ENCODE data around the gene WDR93. TPM values are rescaled to one million over a fixed set of nuclear protein-coding genes. Genes with fewer than 3 reads are reported as not detected.

WDR93 gene
- total and polyA plus RNA-seq, 9 donors = 0.04 to 0.32 (median 0.18) TPM; not detected in 1

GRCh38 chr15:89649716-89650115 is 40.9 kb upstream of the WDR93 start:
- Histone ChIP-seq H3K27me3 (ENCODE audit: control insufficient read depth, insufficient read depth, low read length) (peaks cover 2% of the 10 kb centered on the region), H3K27ac (ENCODE audit: low read length) (no peak overlapping the region), H3K4me1 (ENCODE audit: control insufficient read depth, insufficient read depth, low read length) (peaks cover 11% of the 10 kb centered on the region), H3K36me3 (ENCODE audit: control insufficient read depth, insufficient read depth, low read length) (peaks cover 38% of the 10 kb centered on the region), H3K9me3 (replicated peaks; ENCODE audit: control insufficient read depth, low read depth, low read length) (no peaks in the 10 kb centered on the region), H3K4me3 (ENCODE audit: low read length) (no peak overlapping the region)
- DNase-seq = no peak
- 93% methylated on average over 9 of the region's 15 CpGs for whole genome bisulfite sequencing (ENCODE audit: insufficient coverage)

- WGBS (ENCODE audit: insufficient coverage) = 77% methylated on average over 7 of the region's 7 CpGs
- Histone ChIP-seq H3K36me3 (ENCODE audit: control insufficient read depth, insufficient read depth, low read length) (peaks cover 22% of the 10 kb centered on the region), H3K9me3 (replicated peaks; ENCODE audit: control insufficient read depth, low read depth, low read length) (no peaks in the 10 kb centered on the region), H3K4me1 (ENCODE audit: control insufficient read depth, insufficient read depth, low read length) (peaks cover 13% of the 10 kb centered on the region), H3K27ac (ENCODE audit: low read length) (no peak overlapping the region), H3K27me3 (ENCODE audit: control insufficient read depth, insufficient read depth, low read length) (peaks cover 7% of the 10 kb centered on the region), H3K4me3 (ENCODE audit: low read length) (no peak overlapping the region)
- no peak for DNase-seq
Measured at GRCh38 chr15:89652131-89652530, 38.5 kb upstream of the WDR93 start.

GRCh38 chr15:89652666-89653065 is 37.9 kb upstream of the WDR93 start:
- no peak overlapping the region for H3K27ac ChIP-seq (ENCODE audit: low read length)
- DNase-seq = no peak
- H3K27me3 ChIP-seq (ENCODE audit: control insufficient read depth, insufficient read depth, low read length) = peaks cover 7% of the 10 kb centered on the region
- WGBS (ENCODE audit: insufficient coverage) = 85% methylated on average over 14 of the region's 16 CpGs
- no peak overlapping the region for H3K4me3 ChIP-seq (ENCODE audit: low read length)
- H3K4me1 ChIP-seq (ENCODE audit: control insufficient read depth, insufficient read depth, low read length) = peaks cover 11% of the 10 kb centered on the region
- H3K9me3 ChIP-seq (replicated peaks; ENCODE audit: control insufficient read depth, low read depth, low read length) = no peaks in the 10 kb centered on the region
- H3K36me3 ChIP-seq (ENCODE audit: control insufficient read depth, insufficient read depth, low read length) = peaks cover 16% of the 10 kb centered on the region

- Histone ChIP-seq H3K4me3 (ENCODE audit: low read length) (no peak overlapping the region), H3K27ac (ENCODE audit: low read length) (no peak overlapping the region), H3K4me1 (ENCODE audit: control insufficient read depth, insufficient read depth, low read length) (peaks cover 11% of the 10 kb centered on the region), H3K36me3 (ENCODE audit: control insufficient read depth, insufficient read depth, low read length) (peaks cover 16% of the 10 kb centered on the region), H3K27me3 (ENCODE audit: control insufficient read depth, insufficient read depth, low read length) (peaks cover 7% of the 10 kb centered on the region), H3K9me3 (replicated peaks; ENCODE audit: control insufficient read depth, low read depth, low read length) (no peaks in the 10 kb centered on the region)
- WGBS (ENCODE audit: insufficient coverage) = no CpG with 5 or more reads among the region's 2 CpGs
- DNase-seq = no peak
Measured at GRCh38 chr15:89653578-89653977, 37.0 kb upstream of the WDR93 start.

GRCh38 chr15:89654301-89654761 is 36.3 kb upstream of the WDR93 start:
- Histone ChIP-seq H3K36me3 (ENCODE audit: control insufficient read depth, insufficient read depth, low read length) (peaks cover 10% of the 10 kb centered on the region), H3K9me3 (replicated peaks; ENCODE audit: control insufficient read depth, low read depth, low read length) (no peaks in the 10 kb centered on the region), H3K4me1 (ENCODE audit: control insufficient read depth, insufficient read depth, low read length) (peaks cover 11% of the 10 kb centered on the region), H3K27ac (ENCODE audit: low read length) (no peak overlapping the region), H3K4me3 (ENCODE audit: low read length) (peak overlapping the region; percentile 84), H3K27me3 (ENCODE audit: control insufficient read depth, insufficient read depth, low read length) (peaks cover 7% of the 10 kb centered on the region)
- WGBS (ENCODE audit: insufficient coverage) = 16% methylated on average over 13 of the region's 14 CpGs
- no peak for DNase-seq

GRCh38 chr15:89654847-89655805 is 35.5 kb upstream of the WDR93 start, which contains the start of gene KIF7:
TSS of gene KIF7 (minus strand) at chr15:89655467. CDS start at chr15:89652930, 2,537 bp downstream.
- peak within 1 kb of the TSS; percentile 84 for H3K4me3 ChIP-seq (ENCODE audit: low read length)
- peaks cover 11% of the 10 kb centered on the region for H3K4me1 ChIP-seq (ENCODE audit: control insufficient read depth, insufficient read depth, low read length)
- H3K9me3 ChIP-seq (replicated peaks; ENCODE audit: control insufficient read depth, low read depth, low read length) = no peaks in the 10 kb centered on the region
- peak within 1 kb of the TSS; percentile 47 for H3K27ac ChIP-seq (ENCODE audit: low read length)
- H3K36me3 ChIP-seq (ENCODE audit: control insufficient read depth, insufficient read depth, low read length) = peaks cover 7% of the 10 kb centered on the region
- under 1% methylated on average over 84 of the region's 87 CpGs for WGBS (ENCODE audit: insufficient coverage)
- H3K27me3 ChIP-seq (ENCODE audit: control insufficient read depth, insufficient read depth, low read length) = peaks cover 7% of the 10 kb centered on the region
- peak; percentile 81 for DNase-seq

- H3K4me1 ChIP-seq (ENCODE audit: control insufficient read depth, insufficient read depth, low read length) = peaks cover 11% of the 10 kb centered on the region
- DNase-seq = no peak
- no peak overlapping the region for H3K4me3 ChIP-seq (ENCODE audit: low read length)
- WGBS (ENCODE audit: insufficient coverage) = 83% methylated on average over 1 of the region's 7 CpGs
- H3K27me3 ChIP-seq (ENCODE audit: control insufficient read depth, insufficient read depth, low read length) = peaks cover 7% of the 10 kb centered on the region
- no peaks in the 10 kb centered on the region for H3K9me3 ChIP-seq (replicated peaks; ENCODE audit: control insufficient read depth, low read depth, low read length)
- H3K27ac ChIP-seq (ENCODE audit: low read length) = no peak overlapping the region
- H3K36me3 ChIP-seq (ENCODE audit: control insufficient read depth, insufficient read depth, low read length) = peaks cover 7% of the 10 kb centered on the region
Measured at GRCh38 chr15:89656116-89656815, 34.3 kb upstream of the WDR93 start.

GRCh38 chr15:89657686-89658200 is 32.9 kb upstream of the WDR93 start:
- no CpG with 5 or more reads among the region's 5 CpGs for WGBS (ENCODE audit: insufficient coverage)
- Histone ChIP-seq H3K27ac (ENCODE audit: low read length) (no peak overlapping the region), H3K4me3 (ENCODE audit: low read length) (no peak overlapping the region), H3K9me3 (replicated peaks; ENCODE audit: control insufficient read depth, low read depth, low read length) (no peaks in the 10 kb centered on the region), H3K27me3 (ENCODE audit: control insufficient read depth, insufficient read depth, low read length) (peaks cover 7% of the 10 kb centered on the region), H3K36me3 (ENCODE audit: control insufficient read depth, insufficient read depth, low read length) (peaks cover 5% of the 10 kb centered on the region), H3K4me1 (ENCODE audit: control insufficient read depth, insufficient read depth, low read length) (peaks cover 15% of the 10 kb centered on the region)
- no peak for DNase-seq

- DNase-seq = no peak
- no peaks in the 10 kb centered on the region for H3K9me3 ChIP-seq (replicated peaks; ENCODE audit: control insufficient read depth, low read depth, low read length)
- WGBS (ENCODE audit: insufficient coverage) = 100% methylated on average over 1 of the region's 2 CpGs
- peaks cover 19% of the 10 kb centered on the region for H3K4me1 ChIP-seq (ENCODE audit: control insufficient read depth, insufficient read depth, low read length)
- H3K27me3 ChIP-seq (ENCODE audit: control insufficient read depth, insufficient read depth, low read length) = peaks cover 7% of the 10 kb centered on the region
- no peaks in the 10 kb centered on the region for H3K36me3 ChIP-seq (ENCODE audit: control insufficient read depth, insufficient read depth, low read length)
- no peak overlapping the region for H3K4me3 ChIP-seq (ENCODE audit: low read length)
- H3K27ac ChIP-seq (ENCODE audit: low read length) = no peak overlapping the region
Measured at GRCh38 chr15:89659295-89659694, 31.3 kb upstream of the WDR93 start.

- peaks cover 22% of the 10 kb centered on the region for H3K4me1 ChIP-seq (ENCODE audit: control insufficient read depth, insufficient read depth, low read length)
- H3K9me3 ChIP-seq (replicated peaks; ENCODE audit: control insufficient read depth, low read depth, low read length) = no peaks in the 10 kb centered on the region
- 100% methylated on average over 1 of the region's 2 CpGs for WGBS (ENCODE audit: insufficient coverage)
- DNase-seq = no peak
- H3K36me3 ChIP-seq (ENCODE audit: control insufficient read depth, insufficient read depth, low read length) = no peaks in the 10 kb centered on the region
- no peaks in the 10 kb centered on the region for H3K27me3 ChIP-seq (ENCODE audit: control insufficient read depth, insufficient read depth, low read length)
- H3K27ac ChIP-seq (ENCODE audit: low read length) = no peak overlapping the region
- H3K4me3 ChIP-seq (ENCODE audit: low read length) = no peak overlapping the region
Measured at GRCh38 chr15:89660556-89660955, 30.1 kb upstream of the WDR93 start.

All from muscle of leg (tissue), 11 donors.